HG03025 (cell line): ENCODE results near the gene UCHL5.
"Not testable (repeated sequence)": the region's sequence is repeated elsewhere in the genome, so short reads cannot be mapped to it uniquely, and the experiment has no call there.

ENCODE experiments used
- ATAC-seq: cut with Tn5 transposase; IDR thresholded peaks from one replicate; pipeline ENCODE4 v1.9.1; 2021; ENCODE audit warnings: mild to moderate bottlenecking, moderate library complexity; ENCODE audit not compliant: unreplicated experiment, low FRiP score

UCHL5 gene

DNA sequence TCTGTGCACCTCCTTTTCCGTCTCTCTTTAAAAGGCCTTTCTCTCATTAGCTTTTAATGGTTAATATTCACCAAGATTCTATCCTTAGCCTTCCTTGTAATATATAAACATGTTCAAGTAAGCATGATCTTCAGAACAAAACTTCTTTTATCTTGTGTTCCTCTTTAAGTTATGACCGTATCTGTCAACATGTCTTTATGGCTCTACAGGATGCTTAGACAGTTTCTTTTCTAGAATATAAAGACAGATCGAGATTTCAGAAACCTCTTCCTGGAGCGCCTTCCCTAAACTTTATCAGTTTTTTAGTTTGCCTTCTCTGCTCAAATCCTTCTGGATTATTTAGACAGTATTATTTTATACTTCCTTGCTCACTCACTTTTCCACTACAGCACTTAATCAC is 7.4 kb upstream of the UCHL5 start:
- ATAC-seq, result peak; percentile 47

DNA sequence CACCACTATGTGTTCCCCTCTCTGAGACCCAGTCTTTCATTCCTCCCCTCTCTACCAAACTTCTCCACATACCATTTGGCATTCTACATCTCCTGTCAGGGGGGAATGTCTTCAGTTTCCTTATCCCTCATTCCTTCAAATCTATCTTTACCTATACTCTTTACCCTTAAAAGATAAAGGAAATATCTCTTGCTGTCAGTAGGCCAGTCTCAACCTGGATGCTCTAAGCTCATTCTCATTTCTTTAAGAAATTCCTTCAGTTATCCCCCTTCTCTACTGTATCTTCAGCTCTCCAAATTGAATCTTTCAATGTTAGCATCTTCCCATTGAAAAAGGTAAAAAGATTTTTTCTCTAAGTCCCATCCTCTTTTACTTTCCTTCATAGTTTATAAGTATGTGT is 6.8 kb upstream of the UCHL5 start:
- ATAC-seq, result no peak

DNA sequence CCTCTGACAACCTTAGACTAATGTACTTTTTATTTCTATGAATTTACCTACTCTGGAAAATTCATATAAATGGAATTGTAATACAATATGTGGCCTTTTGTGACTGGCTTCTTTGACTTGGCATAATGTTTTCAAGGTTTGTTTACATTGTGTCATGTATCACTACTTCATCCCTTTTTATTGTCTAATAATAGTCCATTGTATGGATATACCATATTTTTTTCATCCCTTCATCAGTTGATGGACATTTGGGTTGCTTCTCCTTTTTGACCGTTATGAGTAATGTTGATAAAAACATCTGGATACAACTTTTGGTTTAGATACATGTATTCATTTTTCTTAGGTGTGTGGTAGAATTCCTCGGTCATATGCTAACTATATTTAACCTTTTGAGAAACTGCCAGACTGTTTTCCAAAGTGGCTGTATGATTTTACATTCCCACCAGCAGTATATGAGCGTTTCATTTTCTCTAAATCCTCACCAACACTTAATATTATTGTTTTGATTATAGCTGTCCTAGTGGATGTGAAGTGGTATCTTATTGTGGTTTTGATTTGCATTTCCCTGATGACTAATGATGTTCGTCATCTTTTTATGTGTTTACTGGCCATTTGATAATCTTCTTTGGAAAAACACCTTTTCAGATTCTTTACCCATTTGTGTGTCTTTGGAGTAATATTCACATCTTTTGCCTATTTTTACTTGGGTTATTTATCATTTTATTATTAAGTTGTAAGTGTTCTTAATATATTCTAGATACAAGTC is 3.7 kb upstream of the UCHL5 start:
- ATAC-seq, result no peak

DNA sequence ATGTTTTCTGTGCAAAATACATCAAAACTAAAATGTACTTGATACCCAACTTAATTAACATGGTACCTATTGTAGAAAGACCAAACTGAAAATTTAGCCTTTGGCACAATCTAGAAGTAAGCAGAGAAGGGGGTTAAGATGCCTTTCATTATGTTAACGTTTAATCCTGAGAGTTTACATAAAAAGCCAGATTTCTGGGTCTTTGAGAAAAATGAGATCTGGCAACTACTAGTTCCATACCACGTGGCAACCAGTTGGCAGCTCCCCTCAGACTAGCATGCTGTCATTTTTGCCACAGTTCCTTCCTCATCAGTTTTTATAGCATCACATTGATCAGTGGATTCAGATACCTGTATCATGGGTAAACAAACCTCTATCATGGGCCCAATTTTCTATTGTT is 1.8 kb upstream of the UCHL5 start:
- no peak for ATAC-seq

DNA sequence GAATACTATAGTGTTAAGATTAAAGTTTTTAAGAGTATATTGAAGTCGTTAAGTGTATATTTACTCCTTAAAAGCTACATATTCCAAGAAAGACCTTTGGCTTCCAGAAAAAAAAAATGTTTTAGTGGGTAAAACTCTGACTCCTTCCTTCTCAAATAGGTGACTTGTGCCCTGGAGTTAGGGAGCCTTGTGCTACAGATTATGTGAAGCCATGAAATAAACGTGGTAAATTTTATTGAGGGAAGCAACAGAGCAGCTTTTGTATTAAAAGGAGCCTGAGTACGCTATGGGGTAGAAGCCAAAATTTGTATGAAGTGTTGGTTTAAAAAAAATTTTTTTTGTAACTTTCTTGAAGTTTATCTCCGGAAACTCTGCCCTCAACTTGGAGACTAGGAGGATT is 1.2 kb upstream of the UCHL5 start:
- no peak for ATAC-seq

DNA sequence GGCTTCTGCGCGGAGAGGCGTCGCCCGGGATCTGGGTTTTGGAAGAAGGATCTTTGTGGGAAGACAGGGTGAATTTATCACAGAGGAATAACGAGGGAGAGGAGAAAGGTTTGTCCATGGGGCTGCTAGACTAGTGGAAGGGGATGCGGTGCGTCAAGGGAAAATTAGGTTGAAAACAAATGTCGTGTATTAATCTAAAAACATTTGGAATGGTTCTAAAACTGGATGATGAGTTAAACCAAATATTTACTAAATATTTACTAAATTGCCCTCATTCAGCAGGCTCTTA is 899 bp upstream of the UCHL5 start:
- no peak for ATAC-seq

DNA sequence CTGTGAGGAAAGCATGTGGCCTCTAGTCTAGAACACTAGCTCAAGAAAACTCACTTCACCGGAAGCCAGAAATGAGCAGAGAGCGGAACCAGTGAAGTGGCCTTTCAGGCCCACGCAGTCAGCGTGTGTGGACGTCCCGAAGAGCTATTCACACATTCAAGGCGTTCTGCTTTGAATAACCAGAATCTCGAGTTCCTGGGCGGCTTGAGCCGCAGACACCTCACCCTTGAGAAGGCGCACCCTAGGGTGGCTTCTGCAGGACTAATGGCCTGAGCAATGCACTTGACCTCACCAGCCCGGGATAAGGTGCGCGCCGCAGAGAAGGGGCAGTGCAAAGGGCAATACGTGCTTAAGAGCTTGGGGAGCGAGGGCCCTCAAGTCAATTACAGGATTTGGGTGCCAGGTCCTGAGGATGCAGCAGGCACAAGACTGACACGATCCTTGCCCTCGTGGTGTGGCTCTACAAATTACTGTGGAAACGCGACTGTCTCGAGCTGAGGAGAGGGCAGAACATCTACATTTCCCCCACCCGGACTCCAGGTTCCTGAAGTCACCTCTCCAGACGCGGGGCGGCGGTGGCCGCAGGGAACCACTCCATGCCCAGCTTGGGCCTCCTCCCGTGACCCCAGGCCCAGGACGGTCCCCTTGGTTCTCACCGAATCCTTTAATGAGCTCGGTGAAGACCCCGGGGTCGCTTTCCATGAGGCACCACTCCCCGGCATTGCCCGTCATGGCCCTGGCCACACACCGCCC is 455 bp downstream of the UCHL5 start:
- ATAC-seq, result peak; percentile 50

DNA sequence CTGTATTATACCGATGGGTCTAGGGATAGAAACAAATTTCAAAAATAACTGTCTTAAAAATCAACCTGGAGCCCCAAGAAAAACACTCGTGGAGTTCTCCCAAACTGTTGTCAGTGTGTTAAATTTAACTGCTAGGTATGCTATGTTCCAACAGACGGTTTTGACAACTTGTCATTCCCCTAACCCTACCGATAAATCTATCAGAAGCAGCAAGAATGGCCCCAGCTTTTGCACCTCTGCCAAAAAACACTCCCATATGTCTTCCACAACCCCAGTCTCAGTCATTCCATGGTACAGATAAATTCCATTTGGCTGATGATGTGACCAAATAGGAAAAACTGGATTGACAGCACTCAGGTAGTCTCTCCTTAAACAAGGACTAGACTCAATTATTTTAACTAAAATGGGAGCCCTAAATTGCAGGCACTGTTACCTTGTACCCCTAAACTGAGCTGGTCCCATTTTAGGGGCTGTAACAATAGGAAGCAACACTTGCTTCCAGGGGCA is 4.9 kb downstream of the UCHL5 start:
- ATAC-seq, result no peak

DNA sequence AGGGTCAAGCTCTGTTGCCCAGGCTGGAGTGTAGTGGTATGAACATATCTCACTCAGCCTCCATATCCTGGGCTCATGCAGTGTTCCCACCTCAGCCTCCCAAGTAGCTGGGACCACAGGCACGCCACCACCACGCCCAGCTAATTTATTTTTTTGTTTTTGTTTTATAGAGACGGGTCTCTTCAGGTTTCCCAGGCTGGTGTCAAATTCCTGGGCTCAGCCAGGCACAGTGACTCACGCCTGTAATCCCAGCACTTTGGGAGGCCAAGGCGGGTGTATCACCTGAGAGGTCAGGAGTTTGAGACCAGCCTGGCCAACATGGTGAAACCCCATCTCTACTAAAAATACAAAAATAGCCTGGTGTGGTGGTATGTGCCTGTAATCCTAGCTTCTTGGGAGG is 10.2 kb downstream of the UCHL5 start:
- not testable (repeated sequence) for ATAC-seq

DNA sequence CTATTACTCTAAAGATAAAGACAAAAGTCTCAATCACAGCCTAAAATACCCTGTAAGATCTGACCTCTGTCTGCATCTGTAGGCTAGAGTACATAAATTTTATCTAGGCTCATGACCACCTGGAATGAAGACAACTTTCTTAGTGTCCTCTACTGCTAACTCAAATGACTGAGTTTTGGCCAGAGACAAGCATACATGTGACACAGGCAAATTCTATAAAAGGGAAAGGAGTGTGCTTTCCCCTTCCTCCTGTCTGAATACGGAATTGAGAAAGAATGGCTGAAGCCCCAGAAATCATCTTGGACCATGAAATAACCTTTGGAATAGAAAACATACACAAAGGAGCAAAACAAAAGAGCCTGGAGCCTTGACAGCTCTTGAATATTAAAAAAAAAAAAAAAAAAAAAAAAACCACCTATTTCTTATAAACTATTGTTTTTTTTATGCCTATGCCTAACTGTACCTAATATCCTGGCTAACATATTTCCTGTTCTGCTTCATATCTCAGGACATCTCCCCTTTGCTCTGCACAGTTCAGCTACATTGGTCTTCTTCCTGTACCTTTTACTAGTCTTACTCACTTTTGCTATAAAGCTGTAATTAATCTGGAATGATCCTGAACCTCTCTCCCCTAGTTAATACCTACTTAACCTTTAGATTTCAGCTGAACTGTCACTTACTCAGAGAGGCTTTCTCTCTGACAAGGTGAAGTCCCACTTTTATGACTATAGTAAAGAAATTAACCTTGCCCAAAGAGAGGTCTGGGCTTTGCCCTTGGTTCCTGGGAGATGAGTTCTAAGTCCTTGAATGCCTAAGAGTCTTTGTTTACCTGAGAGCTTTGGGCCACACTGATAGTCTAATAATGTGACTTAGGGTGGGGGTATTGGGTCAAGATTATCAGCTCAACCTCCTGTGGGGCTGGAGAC is 16.1 kb downstream of the UCHL5 start:
- no peak for ATAC-seq

DNA sequence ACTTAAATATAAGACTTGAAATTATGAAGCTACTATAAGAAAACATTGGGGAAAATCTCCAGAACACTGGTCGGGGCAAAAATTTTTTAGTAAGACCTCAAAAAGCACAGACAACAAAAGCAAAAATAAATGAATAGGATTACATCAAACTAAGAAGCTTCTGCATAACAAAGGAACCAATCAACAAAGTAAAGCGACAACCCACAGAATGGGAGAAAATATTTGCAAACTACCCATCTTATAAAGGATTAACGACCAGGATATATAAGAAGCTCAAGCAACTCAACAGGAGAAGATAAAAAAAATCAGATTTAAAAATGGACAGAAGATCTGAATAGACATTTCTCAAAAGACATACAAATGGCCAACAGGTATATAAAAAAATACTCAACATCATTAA is 19.1 kb downstream of the UCHL5 start:
- no peak for ATAC-seq

DNA sequence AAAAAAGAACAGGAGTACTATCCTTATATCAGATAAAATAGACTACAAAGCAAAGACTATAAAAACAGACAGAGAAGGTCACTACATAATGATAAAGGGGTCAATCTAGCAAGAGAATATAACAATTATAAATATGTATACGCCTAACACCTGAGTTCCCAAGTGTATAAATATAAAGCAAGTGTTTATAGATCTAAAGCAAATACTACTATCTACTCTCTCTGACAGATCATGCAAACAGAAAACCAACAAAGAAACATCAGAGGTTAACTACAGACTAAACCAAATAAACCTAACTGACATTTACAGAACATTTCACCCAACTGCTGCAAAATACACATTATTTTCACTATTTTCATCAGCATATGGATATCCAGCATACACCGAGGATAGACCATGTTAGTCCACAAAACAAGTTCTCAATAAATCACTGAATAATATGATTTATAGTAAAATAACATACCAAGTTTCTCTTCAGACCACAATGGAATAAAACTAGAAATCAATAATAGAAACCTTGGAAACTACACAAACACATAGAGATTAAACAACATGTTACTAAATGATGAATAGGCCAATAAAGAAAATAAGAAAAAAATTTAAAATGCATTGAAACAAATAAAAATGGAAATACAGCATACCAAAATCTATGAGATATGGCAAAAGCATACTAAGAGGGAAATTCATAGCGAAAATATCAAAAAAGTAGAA is 22.7 kb downstream of the UCHL5 start:
- no peak for ATAC-seq

DNA sequence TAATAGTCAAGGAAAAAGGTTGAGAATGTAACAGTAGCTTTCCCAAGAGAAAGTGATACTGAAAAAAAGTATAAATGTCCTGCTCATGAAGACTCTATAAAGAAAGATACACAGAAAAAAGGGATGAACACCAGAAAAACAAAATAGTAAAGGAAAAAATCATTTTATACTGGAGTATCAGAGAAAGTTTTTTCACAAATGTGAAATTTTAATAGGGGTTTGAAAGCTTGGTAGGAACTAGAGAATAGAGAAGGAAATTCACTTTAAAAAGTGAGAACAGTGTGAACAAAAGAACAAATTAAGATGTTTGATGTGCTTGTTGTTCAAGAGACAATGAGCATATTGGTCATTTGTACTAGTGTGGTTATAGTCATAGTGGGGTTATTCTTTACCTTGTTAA is 25.6 kb downstream of the UCHL5 start:
- no peak for ATAC-seq

DNA sequence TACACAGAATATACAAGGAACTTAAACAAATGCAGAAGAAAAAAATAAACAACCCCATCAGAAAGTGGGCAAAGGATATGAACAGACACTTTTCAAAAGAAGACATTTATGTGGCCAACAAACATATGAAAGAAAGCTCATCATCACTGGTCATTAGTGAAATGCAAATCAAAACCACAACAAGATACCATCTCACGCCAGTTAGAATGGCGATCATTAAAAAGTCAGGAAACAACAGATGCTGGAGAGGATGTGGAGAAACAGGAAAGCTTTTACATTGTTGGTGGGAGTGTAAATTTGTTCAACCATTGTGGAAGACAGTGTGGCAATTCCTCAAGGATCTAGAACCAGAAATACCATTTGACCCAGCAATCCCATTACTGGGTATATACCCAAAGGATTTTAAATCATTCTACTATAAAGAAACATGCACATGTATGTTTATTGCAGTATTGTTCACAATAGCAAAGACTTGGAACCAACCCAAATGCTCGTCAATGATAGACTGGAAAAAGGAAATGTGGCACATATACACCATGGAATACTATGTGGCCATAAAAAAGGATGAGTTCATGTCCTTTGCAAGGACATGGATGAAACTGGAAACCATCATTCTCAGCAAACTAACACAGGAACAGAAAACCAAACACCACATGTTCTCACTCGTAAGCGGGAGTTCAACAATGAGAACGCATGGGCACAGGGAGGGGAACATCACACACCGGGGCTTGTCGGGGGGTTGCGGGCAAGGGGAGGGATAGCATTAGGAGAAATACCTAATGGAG is 26.3 kb downstream of the UCHL5 start:
- ATAC-seq, result not testable (repeated sequence)

DNA sequence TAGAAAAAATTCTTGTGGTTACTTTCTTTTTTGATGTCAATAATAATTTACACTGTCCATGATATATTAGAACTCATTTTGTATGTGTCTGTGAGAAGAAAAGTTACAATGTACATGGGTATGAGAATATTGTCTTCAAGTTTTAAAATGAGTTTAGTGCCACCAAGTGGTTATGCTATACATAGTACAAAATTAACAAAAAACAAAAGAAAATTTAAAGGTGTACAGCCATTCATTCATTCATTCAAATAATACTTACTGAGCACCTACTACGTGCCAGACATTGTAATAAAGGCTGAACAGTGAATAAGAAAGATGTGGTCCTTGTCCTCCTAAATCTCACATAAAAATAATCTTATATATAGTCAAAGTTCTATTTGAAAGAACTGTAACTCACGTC is 27.7 kb downstream of the UCHL5 start:
- ATAC-seq, result no peak

DNA sequence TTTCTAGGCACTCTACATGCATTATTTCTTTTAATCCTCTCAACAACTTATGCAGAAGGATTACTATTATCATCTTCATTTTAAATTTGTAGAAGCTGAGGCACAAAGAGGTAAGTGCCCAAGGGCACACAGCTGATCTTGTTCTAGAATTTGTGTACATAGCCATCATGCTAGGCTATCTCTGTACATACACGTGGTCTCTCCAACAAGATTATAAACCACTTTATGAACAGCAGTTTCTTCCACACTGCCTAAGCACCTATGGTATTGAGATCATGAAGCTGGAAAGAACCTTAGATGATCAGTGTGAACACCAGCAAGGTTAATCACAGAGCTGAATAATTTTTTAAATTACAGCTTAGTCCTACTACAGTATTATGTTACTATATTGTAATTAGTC is 28.9 kb downstream of the UCHL5 start:
- ATAC-seq, result no peak

DNA sequence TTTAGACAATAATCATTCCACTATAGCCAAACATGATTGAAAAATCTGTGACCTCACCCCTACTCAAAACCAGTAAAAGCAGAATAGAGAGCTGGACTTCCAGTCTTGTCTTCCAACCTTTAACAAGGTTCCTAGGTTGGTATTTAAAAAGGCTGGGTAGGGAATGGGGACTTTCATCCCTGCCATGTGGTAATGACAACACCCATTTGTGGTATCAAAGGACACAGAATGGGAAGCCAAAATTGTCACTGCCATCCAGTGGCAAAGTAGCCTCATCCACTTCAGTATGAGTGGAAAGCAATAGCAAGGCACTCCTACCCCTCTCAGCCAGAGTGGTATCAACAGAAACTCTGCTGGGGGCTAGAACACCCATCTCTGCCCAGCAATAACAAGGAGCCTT is 33.9 kb downstream of the UCHL5 start:
- ATAC-seq, result no peak

DNA sequence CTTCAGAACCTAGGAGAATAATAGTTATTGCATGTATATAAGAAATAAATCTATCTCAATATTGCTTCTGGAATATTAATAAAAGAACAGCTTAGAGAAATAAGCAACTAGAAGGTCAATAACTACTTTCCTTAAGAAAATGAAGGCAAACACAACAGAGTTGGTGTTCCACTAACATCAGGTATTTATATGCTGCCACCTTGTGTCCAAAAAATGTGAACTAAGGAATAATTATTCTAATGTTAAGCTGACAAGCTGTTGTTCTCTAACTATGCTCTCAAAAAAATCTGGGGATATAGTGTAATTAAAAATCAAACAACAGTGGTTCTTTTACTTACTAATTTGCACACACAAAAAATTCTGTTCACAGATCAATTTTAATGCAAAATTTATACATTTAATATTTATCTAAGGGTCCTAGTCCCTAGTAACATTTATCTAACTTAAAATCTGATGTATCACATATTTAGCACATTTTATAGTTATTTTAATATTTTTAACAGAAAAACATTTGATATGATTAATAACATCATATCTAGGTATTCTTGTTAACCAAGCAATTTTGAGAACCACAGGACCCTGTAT is 39.6 kb downstream of the UCHL5 start:
- ATAC-seq, result no peak

DNA sequence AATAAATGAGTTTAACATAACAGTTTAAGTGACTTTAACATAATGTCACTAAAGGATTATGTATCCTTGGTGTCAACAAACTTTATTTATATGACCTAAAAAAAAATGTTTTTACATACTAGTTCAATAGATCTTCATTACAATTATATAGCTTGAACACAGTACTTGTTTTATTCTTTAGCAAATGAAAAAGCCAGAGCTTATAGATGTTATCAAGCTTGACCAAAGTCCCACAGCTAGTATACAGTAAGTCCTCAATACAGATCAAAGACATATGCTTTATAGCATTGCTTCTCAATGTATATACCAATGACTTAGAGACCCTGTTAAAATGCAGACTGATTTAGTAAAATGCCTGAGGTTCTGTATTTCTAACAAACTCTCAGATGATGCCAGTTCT is 42.4 kb downstream of the UCHL5 start:
- ATAC-seq, result no peak
